AG04449 (cell line): ENCODE data around the gene OR10H3.

Source experiments
- CTCF ChIA-PET: fragments of 350-600 bp; formaldehyde crosslinking; extraction: SDS; loops from one replicate; lab custom pipeline; 2021; ENCODE audit warnings: antibody characterized with exemption; lab: Yijun Ruan, JAX
- POLR2A ChIA-PET: fragments of 400-600, 350-600 bp; formaldehyde crosslinking; extraction: SDS; loops from one replicate; lab custom pipeline; 2020; ENCODE audit warnings: antibody characterized with exemption, inconsistent platforms; lab: Yijun Ruan, JAX
- DNase-seq: peaks from one replicate; pipeline ENCODE4 v3.0.0-alpha.2; 2010; ENCODE audit warnings: low read depth, low spot score
- H3K4me3 ChIP-seq: 2 replicates; pipeline ENCODE4 v1.5.1; 2011; ENCODE audit warnings: low read depth, mild to moderate bottlenecking, control low read depth, low read length
- CTCF ChIP-seq: IDR thresholded peaks from one replicate; pipeline ENCODE4 v1.5.1; 2011; ENCODE audit warnings: mild to moderate bottlenecking, moderate library complexity, low read length, control low read depth, inconsistent platforms; ENCODE audit not compliant: insufficient read depth; ENCODE audit errors: missing control alignments

Gene OR10H3

GRCh38 chr19:15775249-15775648 lies 37.5 kb downstream of the OR10H3 start:
- H3K4me3 ChIP-seq: no peak overlapping the region
- CTCF ChIA-PET: no interaction called here
- POLR2A ChIA-PET: no interaction called here
- TF ChIP-seq CTCF: no peak
- DNase-seq: no peak

GRCh38 chr19:15776264-15776663 lies 38.5 kb downstream of the OR10H3 start:
- H3K4me3 ChIP-seq: no peak overlapping the region
- no peak for TF ChIP-seq CTCF
- CTCF ChIA-PET: no interaction called here
- POLR2A ChIA-PET: no interaction called here
- no peak for DNase-seq

GRCh38 chr19:15776991-15777970 lies 39.5 kb downstream of the OR10H3 start:
- no peak overlapping the region for H3K4me3 ChIP-seq
- ChIA-PET POLR2A (no interaction called here), CTCF (no interaction called here)
- DNase-seq: no peak
- no peak for TF ChIP-seq CTCF

- ChIA-PET POLR2A (no interaction called here), CTCF (no interaction called here)
- H3K4me3 ChIP-seq: no peak overlapping the region
- DNase-seq: no peak
- TF ChIP-seq CTCF: no peak
Measured at GRCh38 chr19:15779756-15780476, 42.1 kb downstream of the OR10H3 start.

- POLR2A ChIA-PET: no interaction called here
- DNase-seq: no peak
- CTCF ChIA-PET: no interaction called here
- no peak for TF ChIP-seq CTCF
- H3K4me3 ChIP-seq: no peak overlapping the region
Measured at GRCh38 chr19:15780610-15781418, 43.0 kb downstream of the OR10H3 start.
